ENCODE results near the gene ADGRG6. TPM values are rescaled to one million over a fixed set of nuclear protein-coding genes. Genes with fewer than 3 reads are reported as not detected.

The ADGRG6 gene
- polyA plus RNA-seq, 6 donors from 2014 or later: not detected

DNA sequence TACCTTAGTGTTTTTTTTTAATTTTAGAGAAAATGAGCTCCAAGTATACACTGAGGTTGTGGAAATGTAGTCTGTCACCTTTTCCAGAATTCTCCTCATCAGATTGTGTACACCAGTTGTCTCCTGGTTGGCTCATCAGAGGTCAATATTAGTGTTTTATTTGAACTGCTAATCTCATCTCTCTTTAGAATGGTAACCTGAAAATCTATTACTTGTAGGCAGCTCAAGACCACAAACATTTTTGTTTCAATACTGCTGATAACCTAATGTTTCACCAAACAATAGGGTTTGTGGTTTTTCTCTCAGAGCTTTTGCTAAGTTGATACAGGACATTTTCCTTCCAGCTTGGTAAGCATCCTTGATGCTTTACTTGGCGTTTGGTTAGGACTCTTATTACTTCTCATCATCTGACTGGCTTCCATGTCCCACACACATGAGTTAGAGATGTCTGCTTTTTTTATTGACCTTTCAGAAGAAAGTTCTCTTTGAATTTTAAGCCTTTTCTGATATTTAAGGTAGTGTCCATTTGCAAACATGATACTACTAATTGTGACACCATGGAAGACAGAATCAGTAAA is 15.1 kb downstream of the ADGRG6 start:
- ATAC-seq (ENCODE audit: low read depth in 2 of 2) (no peak), DNase-seq (no peak)
- H3K4me1 Mint-ChIP-seq: no peaks in the 10 kb centered on the region

DNA sequence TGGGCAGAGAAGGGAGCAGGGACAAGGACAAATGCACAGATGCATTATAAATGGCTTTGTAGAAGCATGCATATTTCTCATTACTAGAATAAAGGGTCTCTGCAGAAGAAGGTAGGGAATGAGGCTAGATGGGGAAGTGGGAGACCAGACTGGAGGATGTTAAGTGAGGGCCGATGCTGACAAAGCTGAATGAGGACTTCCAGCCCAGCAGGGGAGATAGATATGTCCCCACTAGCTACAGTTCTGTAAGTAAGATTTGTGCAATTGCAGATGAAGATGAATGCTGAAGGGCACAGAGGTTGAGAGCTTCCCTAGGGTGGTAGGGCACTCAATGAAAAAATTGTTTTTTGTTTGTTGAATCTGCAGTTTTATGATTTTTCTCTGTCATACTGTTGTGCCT is 16.9 kb downstream of the ADGRG6 start:
- Mint-ChIP-seq H3K27ac (no peak overlapping the region), H3K4me1 (no peaks in the 10 kb centered on the region), H3K9me3 (no peaks in the 10 kb centered on the region), H3K36me3 (no peaks in the 10 kb centered on the region), H3K27me3 (no peaks in the 10 kb centered on the region), H3K4me3 (peak overlapping the region in 1 of 8 donors; percentile 38)
- DNase-seq (no peak), ATAC-seq (ENCODE audit: low read depth in 2 of 2) (no peak)

More for the DNA sequence above, 15.1 kb downstream of the ADGRG6 start:
- Mint-ChIP-seq H3K27me3 (no peaks in the 10 kb centered on the region), H3K4me3 (no peak overlapping the region), H3K36me3 (no peaks in the 10 kb centered on the region), H3K27ac (no peak overlapping the region), H3K9me3 (no peaks in the 10 kb centered on the region)

DNA sequence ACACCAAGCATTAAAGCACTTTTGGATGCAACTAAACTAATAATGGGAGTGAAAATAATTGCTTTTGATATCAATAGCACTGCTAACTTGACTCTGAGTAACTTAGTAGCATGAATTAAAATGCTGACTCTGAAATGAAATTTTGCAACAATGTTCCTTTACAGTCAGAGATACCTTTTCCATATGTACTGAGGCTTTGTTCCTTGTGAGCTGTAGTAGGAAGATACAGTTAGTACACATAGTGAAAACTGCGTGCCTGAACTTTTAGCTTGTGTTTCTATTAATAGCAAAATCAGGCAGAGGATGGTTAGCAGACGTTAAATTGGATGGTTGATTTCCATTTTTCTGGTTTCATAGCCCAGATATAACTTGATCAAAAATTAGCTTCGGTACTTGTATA is 18.6 kb downstream of the ADGRG6 start:
- H3K27ac Mint-ChIP-seq: peak overlapping the region in 1 of 6 donors; percentile 19
- no peak overlapping the region for H3K4me3 Mint-ChIP-seq
- no peaks in the 10 kb centered on the region for H3K4me1 Mint-ChIP-seq
- ATAC-seq (ENCODE audit: low read depth in 2 of 2) (no peak), DNase-seq (no peak)
- no peaks in the 10 kb centered on the region for H3K9me3 Mint-ChIP-seq
- H3K27me3 Mint-ChIP-seq: no peaks in the 10 kb centered on the region
- no peaks in the 10 kb centered on the region for H3K36me3 Mint-ChIP-seq

DNA sequence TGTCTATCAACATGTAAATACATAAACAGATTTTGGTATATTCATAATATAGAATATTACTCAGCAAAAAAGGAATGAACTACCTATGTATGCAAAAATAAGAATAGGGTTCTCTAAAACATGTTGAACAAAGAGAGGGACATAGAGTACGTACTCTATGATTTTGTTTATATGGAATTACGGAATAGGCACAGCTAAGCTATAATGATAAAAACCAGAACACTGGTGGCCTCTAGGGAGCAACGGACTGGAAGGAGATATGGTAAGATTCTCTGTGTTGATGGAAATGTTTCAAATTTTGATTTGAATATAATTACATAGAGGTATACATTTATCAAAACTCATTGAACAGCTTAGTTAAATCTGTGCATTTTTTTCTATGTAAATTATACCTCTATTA is 19.6 kb downstream of the ADGRG6 start:
- Mint-ChIP-seq H3K9me3 (no peaks in the 10 kb centered on the region), H3K4me1 (no peaks in the 10 kb centered on the region), H3K27ac (no peak overlapping the region), H3K36me3 (no peaks in the 10 kb centered on the region), H3K4me3 (no peak overlapping the region), H3K27me3 (no peaks in the 10 kb centered on the region)
- DNase-seq: no peak
- no peak for ATAC-seq (ENCODE audit: low read depth in 2 of 2)

DNA sequence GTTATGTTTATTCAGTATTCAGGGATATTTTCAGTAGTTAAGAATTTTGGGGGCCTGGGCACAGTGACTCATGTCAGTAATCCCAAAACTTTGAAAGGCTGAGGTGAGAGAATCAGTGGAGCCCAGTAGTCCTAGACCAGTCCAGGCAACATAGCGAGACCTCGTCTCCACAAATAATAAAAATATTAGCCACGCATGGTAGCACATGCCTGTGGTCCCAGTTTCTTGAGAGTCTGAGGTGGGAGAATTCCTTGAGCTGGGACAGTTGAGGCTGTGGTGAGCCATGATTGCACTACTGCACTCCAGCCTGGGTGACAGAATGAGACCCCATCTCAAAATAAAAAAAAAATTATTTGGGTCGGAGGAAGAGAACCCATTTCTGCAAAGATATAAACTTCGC is 20.3 kb downstream of the ADGRG6 start:
- no peaks in the 10 kb centered on the region for H3K36me3 Mint-ChIP-seq
- no peak for DNase-seq
- H3K4me3 Mint-ChIP-seq: no peak overlapping the region
- no peak for ATAC-seq (ENCODE audit: low read depth in 2 of 2)
- H3K9me3 Mint-ChIP-seq: no peaks in the 10 kb centered on the region
- H3K27me3 Mint-ChIP-seq: no peaks in the 10 kb centered on the region
- no peaks in the 10 kb centered on the region for H3K4me1 Mint-ChIP-seq
- no peak overlapping the region for H3K27ac Mint-ChIP-seq

DNA sequence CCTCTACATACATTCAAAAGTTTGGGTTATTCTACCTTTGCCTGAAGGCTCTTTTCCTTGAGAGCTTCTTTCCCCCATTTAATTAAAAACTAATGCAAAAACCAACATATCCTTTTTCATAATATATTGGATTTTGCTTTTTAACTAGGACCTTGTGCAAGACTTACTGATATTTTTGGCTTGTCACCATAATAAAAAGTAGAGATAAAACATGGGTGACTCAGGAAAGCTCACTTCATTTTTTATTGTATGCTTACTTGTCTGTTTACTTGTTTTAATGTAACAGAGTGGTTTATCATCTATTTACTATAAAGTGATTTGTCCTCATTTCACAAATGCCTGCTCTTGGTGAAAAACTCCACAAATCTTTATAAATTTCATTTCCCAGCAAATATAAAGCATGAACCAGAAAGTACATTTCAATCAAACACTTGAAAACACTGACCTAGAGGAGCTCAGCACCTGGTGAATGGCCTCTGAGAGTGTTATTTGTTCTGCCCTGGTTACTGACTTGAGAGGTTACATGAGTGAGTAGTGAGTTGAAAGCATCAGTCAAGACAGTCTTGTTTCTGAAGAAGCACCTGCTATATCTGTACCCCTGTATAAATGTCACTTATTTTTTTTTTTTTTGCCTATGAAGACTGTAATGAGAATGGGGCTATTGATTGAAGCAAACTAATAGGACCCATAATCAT is 20.8 kb downstream of the ADGRG6 start:
- Mint-ChIP-seq H3K36me3 (no peaks in the 10 kb centered on the region), H3K4me3 (no peak overlapping the region), H3K4me1 (no peaks in the 10 kb centered on the region), H3K9me3 (no peaks in the 10 kb centered on the region), H3K27ac (no peak overlapping the region), H3K27me3 (no peaks in the 10 kb centered on the region)
- ATAC-seq (ENCODE audit: low read depth in 2 of 2) (no peak), DNase-seq (no peak)

DNA sequence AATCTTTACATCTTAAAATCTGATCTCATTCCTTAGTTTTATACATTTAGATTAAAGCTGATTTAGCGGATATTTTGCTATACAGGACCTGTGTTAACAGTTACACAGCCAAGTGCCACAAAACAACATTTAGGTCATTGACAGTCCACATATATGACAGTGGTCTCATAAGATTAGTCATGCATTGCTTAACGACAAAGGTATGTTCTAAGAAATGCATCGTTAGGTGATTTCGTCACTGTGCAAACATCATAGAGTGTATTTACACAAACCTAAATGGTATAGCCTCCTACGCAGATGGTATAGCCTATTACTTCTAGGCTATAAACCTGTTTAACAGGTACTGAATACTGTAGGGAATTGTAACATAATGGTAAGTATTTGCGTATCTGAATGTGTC is 21.6 kb downstream of the ADGRG6 start:
- H3K4me1 Mint-ChIP-seq: no peaks in the 10 kb centered on the region
- DNase-seq: no peak
- H3K36me3 Mint-ChIP-seq: no peaks in the 10 kb centered on the region
- H3K27ac Mint-ChIP-seq: no peak overlapping the region
- no peaks in the 10 kb centered on the region for H3K27me3 Mint-ChIP-seq
- no peak for ATAC-seq (ENCODE audit: low read depth in 2 of 2)
- no peaks in the 10 kb centered on the region for H3K9me3 Mint-ChIP-seq
- H3K4me3 Mint-ChIP-seq: no peak overlapping the region

DNA sequence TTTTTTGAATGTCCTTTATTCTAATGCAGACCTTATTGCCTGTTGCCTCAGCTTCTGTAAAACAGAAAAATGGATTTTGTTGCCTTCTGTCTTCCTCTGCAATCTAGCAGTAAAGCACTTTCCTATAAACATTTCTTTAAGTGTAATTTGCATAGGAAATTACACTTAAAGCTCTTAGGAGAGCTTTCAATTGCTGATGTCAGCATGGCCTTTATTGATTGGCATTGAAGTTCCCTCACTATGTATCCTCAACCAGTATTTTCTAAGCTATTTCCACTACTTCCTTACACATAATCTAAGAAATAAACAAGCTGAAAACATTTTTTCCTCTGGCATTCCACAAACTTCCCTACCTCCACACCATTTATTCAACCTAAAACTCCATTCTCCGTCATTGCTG is 22.3 kb downstream of the ADGRG6 start:
- Mint-ChIP-seq H3K27ac (no peak overlapping the region), H3K27me3 (no peaks in the 10 kb centered on the region), H3K36me3 (no peaks in the 10 kb centered on the region), H3K9me3 (no peaks in the 10 kb centered on the region), H3K4me3 (no peak overlapping the region), H3K4me1 (no peaks in the 10 kb centered on the region)
- DNase-seq (no peak), ATAC-seq (ENCODE audit: low read depth in 2 of 2) (no peak)

DNA sequence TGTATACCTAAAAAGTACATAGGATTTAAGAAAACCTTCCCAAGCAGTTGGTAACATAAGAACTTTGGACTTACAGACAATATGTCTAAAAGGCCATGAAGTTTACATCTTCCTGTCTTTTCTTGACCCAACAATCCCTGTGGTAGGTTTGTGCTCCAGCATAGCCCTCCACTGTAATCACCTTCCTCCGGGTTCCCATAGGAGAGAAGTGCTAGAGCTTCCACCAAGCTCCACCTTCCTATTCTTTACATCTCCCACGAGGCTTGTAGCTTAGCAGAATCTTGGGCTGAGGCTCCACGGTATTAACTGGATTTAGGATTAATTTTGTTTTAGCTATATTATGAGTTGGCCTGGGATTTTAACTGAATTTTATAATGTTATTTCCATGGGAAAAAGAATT is 23.3 kb downstream of the ADGRG6 start:
- no peaks in the 10 kb centered on the region for H3K27me3 Mint-ChIP-seq
- no peaks in the 10 kb centered on the region for H3K36me3 Mint-ChIP-seq
- no peaks in the 10 kb centered on the region for H3K4me1 Mint-ChIP-seq
- ATAC-seq (ENCODE audit: low read depth in 2 of 2): no peak
- no peaks in the 10 kb centered on the region for H3K9me3 Mint-ChIP-seq
- no peak overlapping the region for H3K27ac Mint-ChIP-seq
- no peak for DNase-seq
- H3K4me3 Mint-ChIP-seq: no peak overlapping the region

DNA sequence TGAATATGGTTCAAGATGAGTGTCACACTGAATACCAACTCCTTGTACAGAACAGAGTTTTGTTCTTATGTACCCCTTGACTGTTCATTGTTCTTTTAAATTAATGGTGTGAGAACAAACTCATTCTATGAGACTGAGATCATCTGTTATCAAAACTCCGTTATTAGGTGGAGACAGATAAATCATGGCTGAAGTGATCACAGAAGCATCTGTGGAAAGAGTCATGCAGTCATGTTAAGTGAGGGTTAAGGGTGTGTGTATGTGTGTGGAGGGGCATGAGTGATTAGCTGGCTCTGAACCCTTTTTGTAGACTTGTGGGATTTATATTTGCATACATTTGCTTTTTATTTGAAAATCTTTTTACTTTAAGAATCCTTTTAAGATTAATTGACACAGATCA is 24.7 kb downstream of the ADGRG6 start:
- no peaks in the 10 kb centered on the region for H3K27me3 Mint-ChIP-seq
- no peaks in the 10 kb centered on the region for H3K36me3 Mint-ChIP-seq
- no peak for DNase-seq
- no peak overlapping the region for H3K4me3 Mint-ChIP-seq
- no peaks in the 10 kb centered on the region for H3K4me1 Mint-ChIP-seq
- no peak overlapping the region for H3K27ac Mint-ChIP-seq
- no peaks in the 10 kb centered on the region for H3K9me3 Mint-ChIP-seq
- no peak for ATAC-seq (ENCODE audit: low read depth in 2 of 2)

DNA sequence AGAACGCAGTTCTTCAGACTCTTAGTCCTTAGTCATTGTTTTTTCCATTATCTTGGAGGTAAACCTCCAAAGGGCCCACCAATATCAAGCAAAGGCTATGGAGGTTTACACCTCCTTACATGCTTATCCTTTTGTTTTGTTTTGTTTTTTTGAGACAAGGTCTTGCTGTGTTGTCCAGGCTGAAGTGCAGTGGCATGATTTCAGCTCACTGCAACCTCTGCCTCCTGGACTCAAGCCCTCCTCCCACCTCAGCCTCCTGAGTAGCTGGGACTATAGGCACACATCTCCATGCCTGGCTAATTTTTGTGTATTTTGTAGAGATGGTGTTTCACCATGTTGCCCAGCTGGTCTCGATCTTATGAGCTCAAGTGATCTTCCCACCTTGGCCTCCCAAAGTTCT is 26.3 kb downstream of the ADGRG6 start:
- H3K9me3 Mint-ChIP-seq: no peaks in the 10 kb centered on the region
- H3K36me3 Mint-ChIP-seq: no peaks in the 10 kb centered on the region
- no peaks in the 10 kb centered on the region for H3K27me3 Mint-ChIP-seq
- DNase-seq: no peak
- no peak overlapping the region for H3K4me3 Mint-ChIP-seq
- H3K27ac Mint-ChIP-seq: no peak overlapping the region
- no peaks in the 10 kb centered on the region for H3K4me1 Mint-ChIP-seq
- no peak for ATAC-seq (ENCODE audit: low read depth in 2 of 2)

DNA sequence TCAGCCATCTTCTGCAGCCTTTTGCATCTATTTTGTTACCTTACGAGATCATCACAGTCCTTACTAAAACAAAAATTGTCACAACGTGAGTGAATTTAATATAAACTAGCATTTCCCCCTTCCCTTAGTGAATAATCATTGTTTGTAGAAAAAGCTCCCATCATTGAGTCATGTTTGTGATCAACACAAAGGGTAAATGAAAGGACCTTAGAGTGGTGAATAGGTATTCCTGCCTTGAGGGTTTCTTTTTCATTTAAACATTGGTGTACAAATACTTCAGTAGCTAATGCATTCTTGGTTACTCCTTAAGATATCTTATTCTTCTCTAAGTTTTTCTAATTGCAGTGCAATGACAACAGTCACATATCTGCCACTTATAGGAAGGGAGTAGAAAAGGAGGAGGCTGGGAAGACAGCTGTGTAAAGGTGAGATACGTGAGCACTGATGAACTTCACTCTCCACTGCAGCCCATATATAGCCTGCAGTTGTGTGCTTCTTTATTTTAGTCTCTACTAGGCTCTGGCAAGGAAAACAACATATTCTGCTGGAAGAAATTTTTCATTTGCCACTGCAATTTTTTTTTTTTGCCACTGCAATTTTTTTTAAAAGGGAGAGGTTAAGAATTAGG is 27.8 kb downstream of the ADGRG6 start:
- no peaks in the 10 kb centered on the region for H3K27me3 Mint-ChIP-seq
- H3K4me3 Mint-ChIP-seq: no peak overlapping the region
- DNase-seq (no peak), ATAC-seq (ENCODE audit: low read depth in 2 of 2) (no peak)
- no peaks in the 10 kb centered on the region for H3K4me1 Mint-ChIP-seq
- H3K27ac Mint-ChIP-seq: peak overlapping the region in 1 of 6 donors; percentile 12
- H3K36me3 Mint-ChIP-seq: no peaks in the 10 kb centered on the region
- no peaks in the 10 kb centered on the region for H3K9me3 Mint-ChIP-seq

DNA sequence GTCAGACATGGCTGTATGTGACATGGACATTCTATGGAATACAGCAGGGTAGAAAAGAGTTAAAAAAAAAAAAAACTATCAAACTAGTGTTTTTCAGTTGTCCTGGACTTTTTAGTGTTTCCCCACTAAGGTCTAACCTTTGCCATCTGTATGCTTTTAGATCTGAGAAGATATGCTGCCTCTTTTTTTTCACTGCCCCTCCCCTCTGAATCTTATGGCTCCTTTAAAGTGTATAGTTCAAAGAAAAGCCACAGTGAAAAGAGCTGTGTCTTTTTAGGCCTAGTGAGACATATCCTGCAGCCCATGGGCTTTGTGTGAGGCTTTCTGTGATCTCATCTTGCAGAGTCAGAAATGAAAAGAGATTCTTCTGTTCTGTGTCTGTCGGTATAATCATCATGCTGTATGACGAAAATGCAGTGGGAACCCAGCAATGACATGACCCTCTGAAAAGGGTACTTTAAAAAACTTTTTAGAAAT is 29.3 kb downstream of the ADGRG6 start:
- Mint-ChIP-seq H3K27ac (no peak overlapping the region), H3K4me3 (no peak overlapping the region), H3K4me1 (no peaks in the 10 kb centered on the region), H3K27me3 (no peaks in the 10 kb centered on the region), H3K9me3 (no peaks in the 10 kb centered on the region), H3K36me3 (no peaks in the 10 kb centered on the region)
- ATAC-seq (ENCODE audit: low read depth in 2 of 2) (no peak), DNase-seq (no peak)

DNA sequence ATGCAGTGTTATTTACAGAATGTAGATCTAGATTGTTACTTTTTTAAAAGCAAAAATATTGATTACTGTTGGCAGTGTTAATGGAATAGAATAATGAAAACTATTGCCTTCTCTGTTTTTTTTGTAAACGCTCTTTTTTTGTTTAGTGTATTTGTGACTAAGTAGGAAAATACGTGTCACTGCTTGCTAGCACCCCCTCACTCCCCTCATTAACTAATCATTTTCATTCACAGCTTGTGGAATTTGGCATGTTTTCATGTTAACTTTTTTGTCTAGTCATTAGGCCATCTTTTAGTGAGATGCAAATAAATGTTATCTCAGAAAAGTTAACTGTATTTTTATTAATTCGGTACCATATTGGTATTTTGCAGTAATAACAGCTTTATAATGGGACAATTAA is 29.8 kb downstream of the ADGRG6 start:
- Mint-ChIP-seq H3K27ac (no peak overlapping the region), H3K4me3 (no peak overlapping the region)

More for the DNA sequence above, 29.8 kb downstream of the ADGRG6 start:
- H3K36me3 Mint-ChIP-seq: no peaks in the 10 kb centered on the region
- no peaks in the 10 kb centered on the region for H3K27me3 Mint-ChIP-seq
- H3K4me1 Mint-ChIP-seq: no peaks in the 10 kb centered on the region
- DNase-seq: no peak
- H3K9me3 Mint-ChIP-seq: no peaks in the 10 kb centered on the region
- no peak for ATAC-seq (ENCODE audit: low read depth in 2 of 2)

Data from naive B cell (primary cell).